DMS 273 treated with DMSO at 0.1 percent for 48 hours (cell line): Measurements from ENCODE around the gene GPC5.
"Not testable (repeated sequence)": the region's sequence is repeated elsewhere in the genome, so short reads cannot be mapped to it uniquely, and the experiment has no call there.

Experiments used
- DNase-seq: peaks from one replicate; lab custom pipeline; 2025; lab: John Stamatoyannopoulos, UW

Gene GPC5

GRCh38 chr13:91369441-91369831, 29.0 kb upstream of the GPC5 start:
- DNase-seq: no peak

- DNase-seq: no peak
Measured at GRCh38 chr13:91370501-91370900, 27.9 kb upstream of the GPC5 start.

DNA sequence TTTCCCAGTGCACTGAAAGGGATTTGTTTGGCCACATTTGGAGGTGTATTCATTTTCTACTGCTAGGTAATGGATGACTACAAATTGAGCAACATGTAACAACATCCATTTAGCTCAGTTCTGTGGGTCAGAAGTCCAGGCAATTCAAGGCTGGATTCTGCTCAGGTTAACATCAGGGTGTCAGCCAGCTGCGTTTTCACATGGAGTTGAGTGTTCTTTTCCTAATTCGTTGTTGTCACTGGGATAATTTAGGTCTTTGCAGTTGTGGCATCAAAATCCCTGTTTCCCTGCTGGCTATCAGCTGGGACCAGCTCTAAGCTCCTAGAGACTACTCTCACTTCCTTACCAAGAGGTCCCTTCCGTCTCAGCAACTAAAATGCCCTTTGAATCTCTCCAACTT, 25.5 kb upstream of the GPC5 start:
- no peak for DNase-seq

- no peak for DNase-seq
Measured at GRCh38 chr13:91375116-91375729, 23.2 kb upstream of the GPC5 start.

GRCh38 chr13:91381371-91381770, 17.1 kb upstream of the GPC5 start:
- DNase-seq: no peak

GRCh38 chr13:91383836-91384235, 14.6 kb upstream of the GPC5 start:
- DNase-seq: no peak

DNA sequence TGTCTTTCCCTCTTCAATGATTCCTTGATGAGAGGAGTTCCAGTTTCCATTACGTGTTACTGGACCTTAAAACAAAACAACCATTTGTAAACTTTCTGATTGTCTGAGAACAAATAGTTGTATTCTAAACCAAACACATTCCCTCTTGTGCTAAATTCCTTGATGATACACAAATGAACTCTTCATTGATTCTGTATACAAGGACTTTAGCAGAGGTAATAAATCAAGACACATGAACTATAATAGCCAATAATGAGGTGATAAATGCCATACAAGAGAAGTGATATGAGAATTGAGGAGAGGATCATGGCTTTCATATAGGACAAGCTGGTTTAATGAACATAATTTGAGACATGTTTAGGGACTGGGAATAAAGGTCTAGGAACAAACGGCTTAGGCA, 13.5 kb upstream of the GPC5 start:
- DNase-seq: no peak

GRCh38 chr13:91389186-91389585, 9.2 kb upstream of the GPC5 start:
- DNase-seq: no peak

GRCh38 chr13:91397595-91397994, 826 bp upstream of the GPC5 start:
- no peak for DNase-seq

- DNase-seq: no peak
Measured at GRCh38 chr13:91399189-91400062, 1.0 kb downstream of the GPC5 start.

- no peak for DNase-seq
Measured at GRCh38 chr13:91400063-91400399, 1.6 kb downstream of the GPC5 start.

GRCh38 chr13:91400671-91401070, 2.2 kb downstream of the GPC5 start:
- DNase-seq: no peak

DNA sequence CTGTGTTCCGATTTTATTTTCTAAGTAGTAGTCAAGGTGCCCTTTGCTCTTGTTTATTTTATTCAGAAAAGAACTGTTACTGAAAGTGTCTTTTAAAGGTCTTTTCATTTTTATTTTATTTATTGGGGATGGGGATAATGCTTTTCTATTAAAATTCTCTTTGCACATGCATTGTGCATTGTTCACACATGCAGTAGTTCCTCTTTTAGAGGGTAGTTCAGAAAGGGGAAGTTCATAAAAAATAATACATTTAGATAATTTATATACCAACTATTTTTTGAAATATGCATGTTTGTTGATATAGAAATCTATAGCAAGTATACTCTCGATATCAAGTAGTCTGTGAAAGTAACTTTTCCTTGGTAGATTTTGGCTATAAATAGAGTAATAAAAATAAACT, 3.5 kb downstream of the GPC5 start:
- no peak for DNase-seq

DNA sequence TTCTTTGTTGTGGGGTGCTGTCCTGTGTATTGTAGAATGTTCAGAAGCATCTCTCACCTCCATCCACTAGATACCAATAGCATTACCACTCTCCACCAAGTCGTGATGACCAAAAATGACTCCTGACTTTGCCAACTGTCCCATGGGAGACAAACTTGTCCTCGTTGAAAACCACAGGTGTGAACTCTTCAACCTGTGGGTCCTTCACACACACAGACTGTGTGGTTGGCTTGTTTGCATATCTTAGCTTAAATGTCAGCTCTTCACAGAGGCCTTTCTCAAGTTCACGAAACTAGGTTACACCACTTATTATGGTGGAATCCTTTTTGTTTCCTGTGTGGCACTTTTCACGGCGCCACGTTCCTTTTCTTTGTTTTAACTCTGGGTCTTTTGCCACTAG, 6.8 kb downstream of the GPC5 start:
- DNase-seq: no peak

DNA sequence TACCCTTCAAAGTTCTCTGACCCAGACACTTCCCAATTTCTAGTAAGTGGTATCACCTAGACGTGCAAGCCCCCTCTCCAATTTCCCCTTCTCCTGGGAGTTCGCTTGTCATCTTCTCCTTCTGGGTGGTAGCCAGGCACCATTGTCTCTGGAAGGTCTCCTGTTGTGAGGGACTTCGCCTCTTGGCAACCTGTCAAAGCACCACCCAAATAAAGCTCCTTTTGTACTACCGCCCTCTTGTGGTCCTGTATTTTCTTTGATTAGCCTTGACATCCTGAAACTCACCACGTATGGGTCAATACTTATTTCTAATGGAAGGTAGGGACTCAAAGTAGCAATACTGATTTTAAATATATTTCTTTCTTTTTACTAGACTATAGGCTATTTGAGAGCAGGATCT, 8.2 kb downstream of the GPC5 start:
- peak; percentile 14 for DNase-seq

GRCh38 chr13:91408971-91409370, 10.6 kb downstream of the GPC5 start:
- DNase-seq: no peak

DNA sequence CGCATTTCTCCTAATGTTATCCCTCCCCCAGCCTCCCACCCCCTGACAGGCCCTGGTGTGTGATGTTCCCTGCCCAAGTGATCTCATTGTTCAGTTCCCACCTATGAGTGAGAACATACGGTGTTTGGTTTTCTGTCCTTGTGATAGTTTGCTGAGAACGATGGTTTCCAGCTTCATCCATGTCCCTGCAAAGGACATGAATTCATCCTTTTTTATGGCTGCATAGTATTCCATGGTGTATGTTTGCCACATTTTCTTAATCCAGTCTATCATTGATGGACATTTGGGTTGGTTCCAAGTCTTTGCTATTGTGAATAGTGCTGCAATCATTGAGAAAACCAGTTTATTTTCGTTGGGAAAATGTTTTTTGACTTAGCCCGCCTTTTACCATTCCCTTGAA, 18.2 kb downstream of the GPC5 start:
- not testable (repeated sequence) for DNase-seq

DNA sequence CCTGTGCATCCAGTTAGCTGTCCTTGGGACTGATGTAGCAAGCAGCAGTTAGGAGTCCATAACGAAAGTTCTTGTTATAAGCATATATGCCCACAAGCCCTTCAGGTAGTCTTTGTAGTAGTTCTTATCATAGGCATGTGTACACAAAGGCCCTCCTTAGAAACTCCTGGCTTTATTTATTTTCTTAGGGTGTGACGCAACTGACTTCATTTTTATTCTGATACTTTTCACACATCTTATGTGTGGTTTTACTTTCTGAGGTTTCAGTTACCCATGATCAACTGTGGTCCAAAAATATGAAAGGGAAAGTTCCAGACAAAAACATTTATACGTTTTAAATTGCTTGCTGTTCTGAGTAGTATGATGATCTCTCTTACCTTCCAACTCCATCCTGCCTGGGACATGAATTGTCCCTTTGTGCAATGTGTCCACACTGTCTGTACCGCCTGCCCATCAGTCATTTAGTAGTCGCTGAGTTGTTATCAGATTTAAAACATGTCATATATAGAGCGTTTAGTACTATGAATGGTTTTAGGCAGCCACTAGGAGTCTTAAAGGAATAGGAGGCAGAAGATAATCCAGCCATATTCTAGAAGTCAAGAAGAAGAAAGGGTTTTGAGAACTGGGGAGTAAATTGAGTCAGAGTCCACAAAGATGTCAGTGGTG, 19.4 kb downstream of the GPC5 start:
- DNase-seq: no peak

DNA sequence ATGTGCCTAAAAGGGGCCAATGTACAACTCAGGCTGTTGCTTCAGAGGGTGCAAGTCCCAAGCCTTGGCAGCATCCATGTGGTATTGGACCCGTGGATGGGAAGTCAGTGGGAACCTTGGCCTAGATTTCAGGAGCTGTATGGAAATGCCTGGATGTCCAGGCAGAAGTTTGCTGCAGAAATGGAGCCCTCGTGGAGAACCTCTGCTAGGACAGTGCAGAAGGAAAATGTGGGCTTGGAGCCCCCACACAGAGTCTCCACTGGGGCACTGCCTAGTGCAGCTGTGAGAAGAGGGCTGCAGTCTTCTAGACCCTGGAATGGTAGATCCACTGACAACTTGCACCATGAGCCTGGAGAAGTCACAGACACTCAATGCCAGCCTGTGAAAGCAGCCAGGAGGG, 28.5 kb downstream of the GPC5 start:
- DNase-seq: no peak

DNA sequence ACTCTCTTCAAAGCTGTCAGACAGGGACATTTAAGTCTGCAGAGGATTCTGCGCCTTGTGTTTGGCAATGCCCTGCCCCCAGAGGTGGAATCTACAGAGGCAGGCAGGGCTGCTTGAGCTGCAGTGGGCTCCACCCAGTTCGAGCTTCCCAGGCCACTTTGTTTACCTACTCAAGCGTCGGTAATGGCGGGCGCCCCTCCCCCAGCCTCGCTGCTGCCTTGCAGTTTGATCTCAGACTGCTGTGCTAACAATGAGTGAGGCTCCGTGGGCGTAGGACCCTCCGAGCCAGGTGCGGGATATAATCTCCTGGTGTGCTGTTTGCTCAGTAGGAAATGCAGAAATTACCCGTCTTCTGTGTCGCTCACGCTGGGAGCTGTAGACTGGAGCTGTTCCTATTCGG, 40.3 kb downstream of the GPC5 start:
- DNase-seq: not testable (repeated sequence)

DNA sequence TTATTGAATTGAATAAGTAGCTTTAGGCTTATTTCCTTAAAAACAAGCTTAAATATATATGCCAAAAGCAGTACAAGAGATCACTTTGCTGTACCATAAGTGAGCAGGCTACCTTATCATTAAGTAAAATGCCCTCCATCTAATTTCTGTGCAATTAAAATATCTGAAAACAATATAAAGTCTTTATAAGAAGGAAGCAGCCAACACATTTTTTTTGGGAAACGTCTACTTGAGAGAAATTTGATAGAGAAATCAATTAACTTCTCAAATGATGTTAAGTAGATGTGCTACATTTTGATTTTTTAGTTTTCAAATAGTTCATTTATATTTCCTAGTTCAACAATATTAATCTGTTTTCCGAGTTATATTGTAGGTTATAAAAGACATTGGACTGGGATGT, 52.5 kb downstream of the GPC5 start:
- DNase-seq: no peak

DNA sequence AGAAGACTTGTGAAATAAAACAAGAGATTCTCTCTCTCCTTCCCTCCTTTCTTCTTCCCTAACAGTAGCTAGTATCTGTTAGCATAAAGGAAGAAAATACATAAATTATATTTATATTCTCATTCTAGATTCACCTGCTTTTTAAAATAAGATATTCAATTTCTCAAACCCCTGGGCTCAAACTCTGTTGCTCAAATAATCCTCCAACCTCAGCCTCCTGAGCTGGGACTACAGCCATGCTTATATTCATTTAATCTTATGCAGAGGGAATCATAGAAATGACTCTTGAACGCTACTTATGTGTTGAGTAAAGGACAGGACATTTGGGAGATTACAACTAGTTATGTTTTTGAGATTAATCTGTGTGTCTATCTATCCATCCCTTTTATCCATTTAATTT, 56.2 kb downstream of the GPC5 start:
- DNase-seq: no peak

DNA sequence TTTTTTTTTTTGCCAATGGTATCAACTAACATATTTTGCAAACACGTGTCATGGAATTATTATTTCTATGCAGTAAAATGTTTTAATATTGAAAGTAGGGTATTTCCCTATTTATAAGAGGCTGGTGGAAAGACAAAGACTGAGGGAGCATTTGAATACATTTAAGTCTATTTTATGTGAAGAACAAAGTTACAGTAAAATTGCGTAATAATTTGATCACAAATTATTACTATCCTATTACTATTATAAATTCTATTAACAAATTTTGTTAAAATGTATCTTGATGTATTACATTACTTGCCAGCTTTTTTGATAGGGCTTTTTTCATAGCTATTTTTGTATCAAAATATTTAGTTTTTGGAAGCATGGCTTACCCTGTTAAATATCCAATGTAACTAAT, 58.4 kb downstream of the GPC5 start:
- no peak for DNase-seq
